Endothelial cell of umbilical vein (primary cell): ENCODE results near the gene BANF2. TPM values are rescaled to one million over a fixed set of nuclear protein-coding genes. Genes with fewer than 3 reads are reported as not detected.

ENCODE experiments used
- BruUV-seq: library from RNA; stranded (reverse); fragments of 400-500 nt; replicated peaks from 2 replicates; lab custom pipeline; 2021; lab: Mats Ljungman, UMichigan
- CTCF ChIA-PET: fragments of 300-600, 350-600 bp; sonication (Branson Sonifier 250); formaldehyde crosslinking; loops from one replicate; lab custom pipeline; 2021; ENCODE audit warnings: antibody characterized with exemption, inconsistent platforms; lab: Charles Lee
- POLR2A ChIA-PET: fragments of 300-600, 350-600 bp; sonication (Branson Sonifier 250); formaldehyde crosslinking; loops from one replicate; lab custom pipeline; 2021; ENCODE audit warnings: antibody characterized with exemption, inconsistent platforms; lab: Charles Lee
- DNase-seq: peaks from one replicate; pipeline ENCODE4 v3.0.0-alpha.2; 2011; ENCODE audit warnings: low read depth, low spot score
- FAIRE-seq: peaks from 2 replicates; lab custom pipeline; 2011; peaks lifted over from hg19 to GRCh38; lab: Jason Lieb, UNC
- H2AFZ ChIP-seq: 2 replicates; pipeline ENCODE4 v1.6.0; 2012; ENCODE audit warnings: low read depth, low read length, control low read depth, inconsistent platforms
- H3K27ac ChIP-seq: 2 replicates; pipeline ENCODE4 v1.5.1; 2011; ENCODE audit warnings: low read depth, mild to moderate bottlenecking, control low read depth, low read length, moderate library complexity; ENCODE audit not compliant: insufficient read depth
- H3K27me3 ChIP-seq, 2 experiments: 2 replicates each; pipeline versions ENCODE4 v1.6.0 to v1.6.1; 2011; ENCODE audit warnings: low read length in 2 of 2, mixed read lengths in 1 of 2; ENCODE audit not compliant: control insufficient read depth in 2 of 2, insufficient read depth in 2 of 2
- H3K36me3 ChIP-seq, 2 experiments: 2 replicates in 1 of 2; 3 replicates in 1 of 2; pipeline ENCODE4 v1.5.1; 2011; ENCODE audit warnings: low read length in 2 of 2, mild to moderate bottlenecking in 1 of 2, moderate library complexity in 1 of 2; ENCODE audit not compliant: control insufficient read depth in 2 of 2, insufficient read depth in 2 of 2; ENCODE audit errors: extremely low read depth in 1 of 2
- H3K4me1 ChIP-seq: 3 replicates; pipeline ENCODE4 v1.5.1; 2011; ENCODE audit warnings: mild to moderate bottlenecking, low read length; ENCODE audit not compliant: control insufficient read depth, insufficient read depth; ENCODE audit errors: extremely low read depth
- H3K4me2 ChIP-seq: 2 replicates; pipeline ENCODE4 v1.6.1; 2011; ENCODE audit warnings: low read length, control low read depth, mixed read lengths; ENCODE audit not compliant: insufficient read depth
- H3K4me3 ChIP-seq, 3 experiments: fragments of 200-600 bp in 1 of 3; sonication (generic), shearing (Covaris generic) in 1 of 3; replicated peaks in 1 of 3; 2 replicates each; pipeline ENCODE4 v1.5.1; 2011 to 2016; ENCODE audit warnings: control low read depth in 3 of 3, low read length in 3 of 3, mild to moderate bottlenecking in 2 of 3, inconsistent platforms in 1 of 3, low read depth in 1 of 3, moderate library complexity in 1 of 3; ENCODE audit not compliant: insufficient read depth in 1 of 3
- H3K79me2 ChIP-seq: 2 replicates; pipeline ENCODE4 v1.6.0; 2012; ENCODE audit warnings: low read length, inconsistent platforms; ENCODE audit not compliant: control insufficient read depth, insufficient read depth
- H3K9ac ChIP-seq: replicated peaks from 2 replicates; pipeline ENCODE3; 2011; ENCODE audit warnings: low read length, control low read depth; ENCODE audit not compliant: insufficient read depth; ENCODE audit errors: extremely low read depth
- H3K9me1 ChIP-seq: replicated peaks from 3 replicates; pipeline ENCODE4 v1.6.0; 2011; ENCODE audit warnings: mild to moderate bottlenecking, low read length; ENCODE audit not compliant: control insufficient read depth, insufficient read depth; ENCODE audit errors: extremely low read depth
- H3K9me3 ChIP-seq: replicated peaks from 2 replicates; pipeline ENCODE4 v1.5.1; 2012; ENCODE audit warnings: low read length, inconsistent platforms; ENCODE audit not compliant: control insufficient read depth, insufficient read depth
- H4K20me1 ChIP-seq: replicated peaks from 2 replicates; pipeline ENCODE3; 2011; ENCODE audit warnings: mild to moderate bottlenecking, low read length; ENCODE audit not compliant: control insufficient read depth, insufficient read depth; ENCODE audit errors: extremely low read depth
- EZH2 ChIP-seq: IDR thresholded peaks from 2 replicates; pipeline ENCODE4 v1.6.1; 2012; ENCODE audit warnings: borderline replicate concordance, low read depth, mild to moderate bottlenecking, moderate library complexity, low read length, inconsistent platforms; ENCODE audit not compliant: severe bottlenecking
- FOS ChIP-seq: IDR thresholded peaks from 2 replicates; pipeline ENCODE4 v1.6.1; 2011; ENCODE audit warnings: mild to moderate bottlenecking, low read length, moderate library complexity, borderline replicate concordance; ENCODE audit not compliant: insufficient read depth
- GATA2 ChIP-seq: IDR thresholded peaks from 2 replicates; pipeline ENCODE4 v1.7.0; 2011; ENCODE audit warnings: low read depth, mild to moderate bottlenecking, moderate library complexity, mixed read lengths, low read length; ENCODE audit not compliant: insufficient read length, insufficient read depth
- JUN ChIP-seq: IDR thresholded peaks from 2 replicates; pipeline ENCODE4 v1.6.1; 2011; ENCODE audit warnings: borderline replicate concordance, low read depth; ENCODE audit not compliant: insufficient read length, insufficient read depth
- MYC ChIP-seq: IDR thresholded peaks from one replicate; pipeline ENCODE4 v1.6.1; 2011; ENCODE audit warnings: mild to moderate bottlenecking, low read depth, low read length
- POLR2A ChIP-seq: IDR thresholded peaks from 2 replicates; pipeline ENCODE4 v1.6.1; 2012; ENCODE audit warnings: low read depth, mild to moderate bottlenecking, control low read depth, low read length
- POLR2AphosphoS5 ChIP-seq: IDR thresholded peaks from 2 replicates; pipeline ENCODE4 v1.6.1; 2012; ENCODE audit warnings: low read depth, mild to moderate bottlenecking, control low read depth, low read length, moderate library complexity; ENCODE audit not compliant: insufficient read depth
- dilution Hi-C: fragments of 300-500 bp; cut with MboI; formaldehyde crosslinking; loops from one replicate; pipeline ENCODE4 v1.15.0; 2019; ENCODE audit warnings: low sequenced_read_pairs; ENCODE audit not compliant: extremely low pct_ligation_motif_present
- intact Hi-C: fragments of 100-400 bp; cut with micrococcal nuclease; formaldehyde crosslinking; loops from one replicate; pipeline ENCODE4 v1.10.0; 2022
- polyA plus RNA-seq, 4 experiments: library from polyadenylated mRNA; depleted of rRNA in 3 of 4; stranded (reverse) in 3 of 4; unstranded in 1 of 4; fragments of >200 nt; gene quantifications; 2 replicates each; pipeline versions ENCODE4 v1.2.1 to v1.2.3, GENCODE V29; 2011 to 2012; ENCODE audit warnings: missing spikeins in 1 of 4
- total RNA-seq: library from RNA; stranded (reverse); gene quantifications from 2 replicates; pipeline ENCODE4 v1.2.3, GENCODE V29; 2021
- TF ChIP-seq, protein P1 (sequence below), 2 donors: IDR thresholded peaks; 1 replicate in 1 of 2; 2 replicates in 1 of 2; pipeline ENCODE4 v1.5.1; 2011; ENCODE audit warnings: low read length in 2 of 2, mild to moderate bottlenecking in 2 of 2, moderate library complexity in 2 of 2, control low read depth in 1 of 2, inconsistent platforms in 1 of 2, low read depth in 1 of 2; ENCODE audit not compliant: insufficient read depth in 1 of 2; ENCODE audit errors: extremely low read depth in 1 of 2
- TF ChIP-seq, protein P2 (sequence below): IDR thresholded peaks from 2 replicates; pipeline ENCODE4 v1.6.1; 2011; ENCODE audit not compliant: insufficient read depth, insufficient read length

The BANF2 gene
- total and polyA plus RNA-seq, 2 donors (not counting 3 experiments of a cell fraction or from before 2014, with no cell fraction given), result not detected

DNA sequence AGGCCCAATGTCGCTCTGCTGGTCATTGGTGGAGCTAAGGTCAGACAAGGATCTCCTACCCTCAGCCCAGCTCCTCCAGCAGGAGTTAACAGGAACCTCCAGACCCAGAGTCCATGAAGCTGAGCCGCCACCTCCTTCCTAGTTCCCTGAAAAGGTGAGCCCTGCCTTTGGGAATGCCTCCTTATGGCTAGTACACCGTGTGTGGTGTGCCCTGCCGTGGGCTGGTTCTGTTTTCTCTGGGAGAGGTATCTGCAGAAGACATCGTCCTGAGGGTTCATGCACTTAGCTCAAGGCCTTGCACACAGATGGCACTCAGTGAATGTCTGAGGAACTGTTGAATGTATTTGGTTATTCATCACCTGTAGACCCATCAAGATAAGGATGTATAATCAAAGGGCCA lies 15.3 kb downstream of the BANF2 start:
- peaks cover 2 to 4% of the 10 kb centered on the region in 2 experiments for H3K27me3 ChIP-seq
- no peaks in the 10 kb centered on the region for H3K79me2 ChIP-seq
- ChIA-PET CTCF (interaction anchor here (1.2 to 1.4 kb wide), 2 partner anchors 9 to 32 kb away, joined by 5 read pairs; partner anchors contain the start of gene RRBP1), POLR2A (no interaction called here)
- no peak for FAIRE-seq
- TF ChIP-seq EZH2, result no peak
- no peak for TF ChIP-seq POLR2A
- no peak for TF ChIP-seq JUN
- TF ChIP-seq MYC, result no peak
- TF ChIP-seq, protein P1, sequence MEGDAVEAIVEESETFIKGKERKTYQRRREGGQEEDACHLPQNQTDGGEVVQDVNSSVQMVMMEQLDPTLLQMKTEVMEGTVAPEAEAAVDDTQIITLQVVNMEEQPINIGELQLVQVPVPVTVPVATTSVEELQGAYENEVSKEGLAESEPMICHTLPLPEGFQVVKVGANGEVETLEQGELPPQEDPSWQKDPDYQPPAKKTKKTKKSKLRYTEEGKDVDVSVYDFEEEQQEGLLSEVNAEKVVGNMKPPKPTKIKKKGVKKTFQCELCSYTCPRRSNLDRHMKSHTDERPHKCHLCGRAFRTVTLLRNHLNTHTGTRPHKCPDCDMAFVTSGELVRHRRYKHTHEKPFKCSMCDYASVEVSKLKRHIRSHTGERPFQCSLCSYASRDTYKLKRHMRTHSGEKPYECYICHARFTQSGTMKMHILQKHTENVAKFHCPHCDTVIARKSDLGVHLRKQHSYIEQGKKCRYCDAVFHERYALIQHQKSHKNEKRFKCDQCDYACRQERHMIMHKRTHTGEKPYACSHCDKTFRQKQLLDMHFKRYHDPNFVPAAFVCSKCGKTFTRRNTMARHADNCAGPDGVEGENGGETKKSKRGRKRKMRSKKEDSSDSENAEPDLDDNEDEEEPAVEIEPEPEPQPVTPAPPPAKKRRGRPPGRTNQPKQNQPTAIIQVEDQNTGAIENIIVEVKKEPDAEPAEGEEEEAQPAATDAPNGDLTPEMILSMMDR (IDR thresholded peaks at IDR 0.05; ENCODE audit: extremely low read depth in 1 of 2, insufficient read depth in 1 of 2, low read depth in 1 of 2, low read length in 2 of 2), result no peak
- no peak for TF ChIP-seq POLR2AphosphoS5
- TF ChIP-seq, protein P2, sequence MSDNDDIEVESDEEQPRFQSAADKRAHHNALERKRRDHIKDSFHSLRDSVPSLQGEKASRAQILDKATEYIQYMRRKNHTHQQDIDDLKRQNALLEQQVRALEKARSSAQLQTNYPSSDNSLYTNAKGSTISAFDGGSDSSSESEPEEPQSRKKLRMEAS, result no peak
- TF ChIP-seq FOS, result no peak
- no peak for TF ChIP-seq GATA2
- no peaks in the 10 kb centered on the region for H4K20me1 ChIP-seq
- H3K9ac ChIP-seq, result no peak overlapping the region
- no peaks in the 10 kb centered on the region for H3K9me3 ChIP-seq
- no peak overlapping the region for H2AFZ ChIP-seq
- no peaks in the 10 kb centered on the region for H3K4me1 ChIP-seq
- BruUV-seq, result no TSS peak
- no peaks in the 10 kb centered on the region for H3K36me3 ChIP-seq
- intact Hi-C loops (no loop called here), dilution Hi-C loops (no loop called here)
- no peaks in the 10 kb centered on the region for H3K9me1 ChIP-seq
- no peak overlapping the region for H3K27ac ChIP-seq
- no peak overlapping the region for H3K4me2 ChIP-seq
- no peak for DNase-seq
- no peak overlapping the region for H3K4me3 ChIP-seq
